Activated CD4-positive, alpha-beta memory T cell treated with anti-CD3 and anti-CD28 coated beads for 36 hours (primary cell): ENCODE measurements around the gene PIK3C3. TPM values are rescaled to one million over a fixed set of nuclear protein-coding genes. Genes with fewer than 3 reads are reported as not detected.
"Not testable (repeated sequence)": the region's sequence is repeated elsewhere in the genome, so short reads cannot be mapped to it uniquely, and the experiment has no call there.

ENCODE experiments used
- CTCF ChIA-PET: fragments of 350-600 bp; sonication (Branson Sonifier 250); formaldehyde crosslinking; loops from one replicate; lab custom pipeline; 2021; ENCODE audit warnings: antibody characterized with exemption, inconsistent platforms; lab: Charles Lee
- POLR2A ChIA-PET: fragments of 350-600 bp; sonication (Branson Sonifier 250); formaldehyde crosslinking; loops from one replicate; lab custom pipeline; 2021; ENCODE audit warnings: antibody characterized with exemption; lab: Charles Lee
- DNase-seq: peaks from one replicate; pipeline ENCODE4 v3.0.0-alpha.2; 2020
- H3K27ac Mint-ChIP-seq: one replicate; pipeline ENCODE4 v1.8.0; 2021; ENCODE audit warnings: mixed read lengths
- H3K27me3 Mint-ChIP-seq: one replicate; pipeline ENCODE4 v1.8.0; 2021; ENCODE audit warnings: mixed read lengths
- H3K36me3 Mint-ChIP-seq: one replicate; pipeline ENCODE4 v1.8.0; 2021; ENCODE audit warnings: mixed read lengths
- H3K4me1 Mint-ChIP-seq: one replicate; pipeline ENCODE4 v1.8.0; 2021; ENCODE audit warnings: low read depth, mixed read lengths
- H3K4me3 Mint-ChIP-seq: one replicate; pipeline ENCODE4 v1.8.0; 2021; ENCODE audit warnings: mild to moderate bottlenecking, mixed read lengths
- H3K9me3 Mint-ChIP-seq: one replicate; pipeline ENCODE4 v1.8.0; 2021; ENCODE audit warnings: mixed read lengths
- intact Hi-C: fragments of 100-400 bp; cut with micrococcal nuclease; formaldehyde crosslinking; loops from one replicate; pipeline ENCODE4 v1.15.1; 2023
- total RNA-seq, 2 experiments: library from RNA; stranded (reverse); gene quantifications; one replicate each; pipeline ENCODE4 v1.2.3, GENCODE V29; 2021

The PIK3C3 gene
- total RNA-seq, 2 experiments from 2014 or later: 46.8 to 49.5 TPM

DNA sequence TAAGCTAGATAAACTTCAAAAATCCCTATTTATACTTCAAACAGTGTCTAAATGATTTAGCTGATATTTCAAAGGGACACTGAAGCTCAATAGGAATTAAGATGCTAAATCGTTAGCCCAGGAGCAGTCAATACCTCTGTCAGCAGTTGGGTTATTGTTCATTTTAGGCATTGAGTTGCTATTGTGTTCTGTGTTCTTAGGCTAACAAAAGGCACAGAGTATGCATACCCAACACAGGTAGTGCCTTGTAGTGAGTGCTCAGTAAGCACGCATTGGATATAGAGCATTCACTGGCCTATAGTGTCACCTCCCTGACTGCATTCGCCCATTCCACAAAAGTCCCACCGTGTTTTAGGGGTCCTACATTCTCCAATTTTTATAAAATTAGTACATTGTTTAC, 152.3 kb downstream of the PIK3C3 start:
- no peak for DNase-seq
- intact Hi-C loops: no loop called here
- no peak overlapping the region for H3K27ac Mint-ChIP-seq
- ChIA-PET POLR2A (no interaction called here), CTCF (interaction anchor here (1.2 kb wide), 1 partner anchor 56 kb away, joined by 3 read pairs; no protein-coding TSS in a partner anchor)
- no peaks in the 10 kb centered on the region for H3K36me3 Mint-ChIP-seq
- no peaks in the 10 kb centered on the region for H3K4me1 Mint-ChIP-seq
- no peak overlapping the region for H3K4me3 Mint-ChIP-seq
- H3K9me3 Mint-ChIP-seq: no peaks in the 10 kb centered on the region
- H3K27me3 Mint-ChIP-seq: no peaks in the 10 kb centered on the region

- no peaks in the 10 kb centered on the region for H3K9me3 Mint-ChIP-seq
- H3K36me3 Mint-ChIP-seq: no peaks in the 10 kb centered on the region
- no peak overlapping the region for H3K4me3 Mint-ChIP-seq
- CTCF ChIA-PET: interaction anchor here (1.2 kb wide), 1 partner anchor 56 kb away, joined by 3 read pairs; no protein-coding TSS in a partner anchor
- intact Hi-C loops: no loop called here
- no peaks in the 10 kb centered on the region for H3K27me3 Mint-ChIP-seq
- no peak overlapping the region for H3K27ac Mint-ChIP-seq
- H3K4me1 Mint-ChIP-seq: no peaks in the 10 kb centered on the region
- POLR2A ChIA-PET: no interaction called here
- DNase-seq: no peak
Observed at GRCh38 chr18:42107691-42108450, 152.8 kb downstream of the PIK3C3 start.

GRCh38 chr18:42112147-42112546, 157.1 kb downstream of the PIK3C3 start:
- CTCF ChIA-PET: interaction anchor here (7.0 kb wide), 1 partner anchor 1160 kb away, joined by 86 read pairs; no protein-coding TSS in a partner anchor
- H3K27ac Mint-ChIP-seq, DNase-seq, H3K36me3 Mint-ChIP-seq, H3K27me3 Mint-ChIP-seq, H3K9me3 Mint-ChIP-seq, H3K4me3 Mint-ChIP-seq, POLR2A ChIA-PET: not testable (repeated sequence)
- H3K4me1 Mint-ChIP-seq: peaks cover 12% of the 10 kb centered on the region
- intact Hi-C loops: loop anchor here (5.0 kb wide), 1 partner anchor 185 kb away; no protein-coding TSS in a partner anchor

DNA sequence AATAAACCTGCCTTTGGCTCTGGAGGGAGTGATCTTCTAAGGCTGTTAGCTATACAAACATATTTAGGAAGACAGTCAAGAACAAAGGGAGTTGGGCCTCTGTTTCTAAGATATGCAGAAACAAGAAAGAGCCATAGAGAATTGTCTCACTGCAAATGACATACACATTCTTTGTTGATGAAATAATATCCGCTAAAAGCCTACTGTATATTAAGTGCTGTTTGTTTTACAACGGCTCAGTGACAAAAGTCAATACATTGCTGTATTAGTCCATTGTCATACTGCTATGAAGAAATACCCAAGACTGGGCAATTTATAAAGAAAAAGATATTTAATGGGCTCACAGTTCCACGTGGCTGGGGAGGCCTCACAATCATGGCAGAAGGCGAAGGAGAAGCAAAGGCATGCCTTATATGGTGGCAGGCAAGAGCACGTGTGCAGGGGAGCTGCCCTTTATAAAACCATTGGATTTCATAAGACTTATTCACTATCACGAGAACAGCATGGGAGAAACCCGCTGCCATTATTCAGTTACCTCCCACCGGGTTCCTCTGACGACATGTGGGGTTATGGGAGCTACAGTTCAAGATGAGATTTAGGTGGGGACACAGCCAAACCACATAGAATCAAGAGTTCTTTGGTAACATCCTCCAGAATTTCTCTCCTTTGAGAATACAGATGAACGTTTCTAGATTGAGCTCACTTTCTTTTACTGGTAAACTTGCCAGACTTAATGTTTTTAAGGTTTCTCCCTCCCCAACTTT, 157.8 kb downstream of the PIK3C3 start:
- intact Hi-C loops: loop anchor here (5.0 kb wide), 1 partner anchor 184 kb away; no protein-coding TSS in a partner anchor
- no peak overlapping the region for H3K27ac Mint-ChIP-seq

DNA sequence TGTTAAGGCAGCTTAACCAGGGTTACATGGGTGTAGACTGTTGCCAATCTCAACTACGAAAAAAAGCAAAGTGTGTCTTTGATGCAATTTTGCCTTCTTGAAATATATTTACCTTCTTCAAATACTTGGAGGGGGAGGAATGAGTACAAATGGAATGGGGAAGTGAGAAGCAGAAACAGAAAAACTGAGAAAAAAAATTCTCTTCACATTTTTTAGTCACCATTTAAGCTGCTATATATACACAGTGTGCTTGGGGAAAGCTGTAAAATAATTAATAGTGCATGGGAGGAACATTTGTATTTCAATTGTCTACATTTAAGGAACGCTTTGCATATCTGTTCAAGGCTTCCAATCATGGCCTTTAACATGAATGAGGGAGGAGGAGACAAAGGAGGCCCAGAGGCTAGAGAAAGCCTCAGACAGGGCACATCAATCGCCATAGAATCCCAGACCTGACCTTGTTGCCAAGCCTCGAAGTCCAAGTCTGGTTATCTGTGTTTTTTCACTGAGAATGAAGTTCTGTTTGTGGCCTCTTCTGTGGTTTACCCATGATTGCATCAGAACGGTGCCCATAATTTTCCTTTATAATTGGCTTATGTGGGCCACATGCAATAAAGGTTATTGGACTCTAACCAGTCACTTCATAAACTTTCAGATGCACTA, 158.6 kb downstream of the PIK3C3 start:
- H3K36me3 Mint-ChIP-seq: no peaks in the 10 kb centered on the region
- H3K27ac Mint-ChIP-seq: no peak overlapping the region
- no peak overlapping the region for H3K4me3 Mint-ChIP-seq
- peaks cover 12% of the 10 kb centered on the region for H3K4me1 Mint-ChIP-seq
- no peaks in the 10 kb centered on the region for H3K27me3 Mint-ChIP-seq
- no peaks in the 10 kb centered on the region for H3K9me3 Mint-ChIP-seq
- intact Hi-C loops: loop anchor here (1.0 to 5.0 kb wide), 5 partner anchors 60 to 1474 kb away; no protein-coding TSS in a partner anchor
- POLR2A ChIA-PET: no interaction called here
- CTCF ChIA-PET: interaction anchor here (0.6 to 7.0 kb wide), 35 partner anchors 7 to 1474 kb away, joined by 3 to 86 read pairs (median 4); partner anchors contain the start of gene PIK3C3
- no peak for DNase-seq

More for the DNA sequence above, 157.8 kb downstream of the PIK3C3 start:
- no peaks in the 10 kb centered on the region for H3K9me3 Mint-ChIP-seq
- H3K4me3 Mint-ChIP-seq: no peak overlapping the region
- H3K36me3 Mint-ChIP-seq: no peaks in the 10 kb centered on the region
- CTCF ChIA-PET: interaction anchor here (2.0 to 7.0 kb wide), 4 partner anchors 14 to 1159 kb away, joined by 9 to 86 read pairs (median 29); no protein-coding TSS in a partner anchor
- POLR2A ChIA-PET: no interaction called here
- no peak for DNase-seq
- H3K27me3 Mint-ChIP-seq: no peaks in the 10 kb centered on the region
- H3K4me1 Mint-ChIP-seq: peaks cover 12% of the 10 kb centered on the region

GRCh38 chr18:42114310-42114943, 159.4 kb downstream of the PIK3C3 start:
- DNase-seq: peak; percentile 63
- CTCF ChIA-PET: interaction anchor here (0.6 to 7.0 kb wide), 36 partner anchors 8 to 1474 kb away, joined by 3 to 86 read pairs (median 4); partner anchors contain the start of gene PIK3C3
- no peaks in the 10 kb centered on the region for H3K27me3 Mint-ChIP-seq
- H3K27ac Mint-ChIP-seq: no peak overlapping the region
- no peaks in the 10 kb centered on the region for H3K36me3 Mint-ChIP-seq
- H3K4me3 Mint-ChIP-seq: no peak overlapping the region
- H3K9me3 Mint-ChIP-seq: no peaks in the 10 kb centered on the region
- intact Hi-C loops: loop anchor here (1.0 to 5.0 kb wide), 5 partner anchors 61 to 1473 kb away; no protein-coding TSS in a partner anchor
- POLR2A ChIA-PET: no interaction called here
- H3K4me1 Mint-ChIP-seq: peaks cover 12% of the 10 kb centered on the region

DNA sequence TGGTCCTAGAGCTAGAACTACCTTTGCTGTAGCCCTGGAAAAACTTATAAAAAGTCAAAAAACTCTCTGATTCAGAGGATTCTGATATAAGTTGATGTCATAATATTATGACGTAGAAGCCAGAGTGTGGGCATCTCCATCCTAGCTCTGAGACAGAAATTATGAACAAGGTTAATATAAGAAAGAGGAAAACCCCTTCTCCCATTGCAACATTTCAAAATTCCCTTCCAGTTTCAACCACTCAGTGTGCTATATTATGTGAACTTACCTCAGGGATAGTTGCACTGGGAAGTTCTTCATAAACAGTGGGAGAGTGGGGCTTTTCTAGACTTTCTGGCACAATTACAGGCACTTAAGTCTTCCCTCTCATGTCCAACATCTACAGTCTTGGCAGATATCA, 171.6 kb downstream of the PIK3C3 start:
- no peak for DNase-seq
- POLR2A ChIA-PET: no interaction called here
- Mint-ChIP-seq H3K27me3 (no peaks in the 10 kb centered on the region), H3K36me3 (peaks cover 3% of the 10 kb centered on the region), H3K27ac (no peak overlapping the region), H3K4me3 (no peak overlapping the region), H3K4me1 (no peaks in the 10 kb centered on the region), H3K9me3 (no peaks in the 10 kb centered on the region)
- intact Hi-C loops: no loop called here
- CTCF ChIA-PET: no interaction called here

DNA sequence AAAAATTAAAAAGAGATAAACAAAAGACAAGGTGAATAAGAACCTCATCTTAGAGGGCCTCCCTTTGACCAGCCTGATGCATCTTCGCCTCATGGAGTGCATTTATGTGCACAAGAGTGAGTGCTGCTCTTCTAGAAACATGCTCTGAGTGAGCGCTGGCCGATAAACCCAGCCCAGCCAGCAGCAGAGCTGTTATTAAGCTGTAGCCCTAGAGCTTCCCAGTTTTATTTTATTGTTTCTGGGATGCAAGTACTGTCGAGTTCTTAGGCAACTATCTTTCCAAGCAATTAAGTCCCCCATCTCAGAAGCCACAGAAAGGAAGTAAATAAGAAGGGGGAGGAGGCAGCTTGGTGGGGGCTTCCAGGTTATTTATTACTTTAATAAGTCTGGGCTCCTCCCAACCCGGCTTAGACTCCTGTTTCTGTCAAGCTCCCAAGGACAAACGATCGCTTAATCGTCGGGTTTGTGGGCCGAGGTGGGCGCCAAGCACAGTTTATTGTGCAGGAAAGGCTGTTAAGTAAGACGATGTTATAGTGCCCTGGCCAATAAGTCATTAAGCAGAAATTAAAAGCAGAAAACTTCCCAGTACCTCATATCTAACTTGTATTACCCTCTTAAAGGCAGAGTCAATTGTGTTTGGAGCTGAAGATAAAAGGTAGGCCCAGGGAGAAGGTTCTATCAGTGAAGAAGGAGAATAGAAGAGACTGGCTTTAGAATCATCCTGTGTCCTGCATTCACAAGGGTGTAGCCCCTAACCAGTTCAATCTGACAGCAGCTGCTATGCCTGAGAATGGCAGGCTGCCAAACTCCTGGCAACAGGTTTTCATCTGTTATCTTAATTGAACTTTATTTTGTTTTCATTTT, 176.3 kb downstream of the PIK3C3 start:
- Mint-ChIP-seq H3K36me3 (no peaks in the 10 kb centered on the region), H3K27ac (no peak overlapping the region), H3K27me3 (no peaks in the 10 kb centered on the region), H3K9me3 (no peaks in the 10 kb centered on the region), H3K4me3 (no peak overlapping the region), H3K4me1 (no peaks in the 10 kb centered on the region)
- intact Hi-C loops: no loop called here
- CTCF ChIA-PET: no interaction called here
- no peak for DNase-seq
- POLR2A ChIA-PET: no interaction called here

- Mint-ChIP-seq H3K27me3 (no peaks in the 10 kb centered on the region), H3K27ac (no peak overlapping the region), H3K9me3 (no peaks in the 10 kb centered on the region), H3K36me3 (no peaks in the 10 kb centered on the region), H3K4me3 (no peak overlapping the region), H3K4me1 (no peaks in the 10 kb centered on the region)
- POLR2A ChIA-PET: no interaction called here
- intact Hi-C loops: no loop called here
- DNase-seq: no peak
- CTCF ChIA-PET: no interaction called here
Observed at GRCh38 chr18:42131930-42132244, 176.9 kb downstream of the PIK3C3 start.
